HG02981 (cell line): ENCODE data around the gene ARFIP1.
"Not testable (repeated sequence)": the region's sequence is repeated elsewhere in the genome, so short reads cannot be mapped to it uniquely, and the experiment has no call there.

Source experiments
- ATAC-seq: cut with Tn5 transposase; IDR thresholded peaks from one replicate; pipeline ENCODE4 v1.9.1; 2021; ENCODE audit warnings: mild to moderate bottlenecking, moderate library complexity; ENCODE audit not compliant: unreplicated experiment

The ARFIP1 gene

GRCh38 chr4:152843481-152844090, 63.8 kb downstream of the ARFIP1 start:
- no peak for ATAC-seq

GRCh38 chr4:152847376-152847775, 67.6 kb downstream of the ARFIP1 start:
- no peak for ATAC-seq

- no peak for ATAC-seq
Observed at GRCh38 chr4:152848508-152848907, 68.8 kb downstream of the ARFIP1 start.

- no peak for ATAC-seq
Observed at GRCh38 chr4:152849350-152849749, 69.6 kb downstream of the ARFIP1 start.

GRCh38 chr4:152850377-152850776, 70.6 kb downstream of the ARFIP1 start:
- ATAC-seq = peak; percentile 60

- ATAC-seq = no peak
Observed at GRCh38 chr4:152851226-152851625, 71.5 kb downstream of the ARFIP1 start.

- ATAC-seq = no peak
Observed at GRCh38 chr4:152853293-152853692, 73.5 kb downstream of the ARFIP1 start.

GRCh38 chr4:152854016-152854415, 74.3 kb downstream of the ARFIP1 start:
- ATAC-seq = not testable (repeated sequence)

- ATAC-seq = no peak
Observed at GRCh38 chr4:152856960-152857359, 77.2 kb downstream of the ARFIP1 start.

GRCh38 chr4:152858934-152859333, 79.2 kb downstream of the ARFIP1 start:
- ATAC-seq = no peak

- ATAC-seq = no peak
Observed at GRCh38 chr4:152860046-152860445, 80.3 kb downstream of the ARFIP1 start.

- ATAC-seq = no peak
Observed at GRCh38 chr4:152862608-152863007, 82.9 kb downstream of the ARFIP1 start.

GRCh38 chr4:152864361-152864760, 84.6 kb downstream of the ARFIP1 start:
- no peak for ATAC-seq

GRCh38 chr4:152866432-152866993, 86.8 kb downstream of the ARFIP1 start:
- ATAC-seq = not testable (repeated sequence)

- no peak for ATAC-seq
Observed at GRCh38 chr4:152870606-152871005, 90.9 kb downstream of the ARFIP1 start.

- no peak for ATAC-seq
Observed at GRCh38 chr4:152875261-152875660, 95.5 kb downstream of the ARFIP1 start.

GRCh38 chr4:152877868-152878267, 98.1 kb downstream of the ARFIP1 start:
- no peak for ATAC-seq

GRCh38 chr4:152880263-152880662, 100.5 kb downstream of the ARFIP1 start:
- no peak for ATAC-seq

- no peak for ATAC-seq
Observed at GRCh38 chr4:152881974-152882373, 102.2 kb downstream of the ARFIP1 start.

GRCh38 chr4:152885185-152885584, 105.4 kb downstream of the ARFIP1 start:
- ATAC-seq = no peak

GRCh38 chr4:152886201-152886600, 106.4 kb downstream of the ARFIP1 start:
- ATAC-seq = no peak

GRCh38 chr4:152887981-152888380, 108.2 kb downstream of the ARFIP1 start:
- no peak for ATAC-seq

- ATAC-seq = no peak
Observed at GRCh38 chr4:152892974-152893373, 113.2 kb downstream of the ARFIP1 start.
